HPDE6-E6E7 (cell line): ENCODE data around the gene TM4SF4.

Experiments
- DNase-seq: peaks from one replicate; pipeline ENCODE4 v3.0.0; 2011; ENCODE audit warnings: missing footprints; ENCODE audit errors: extremely low spot score

TM4SF4 gene

GRCh38 chr3:149548669-149549065 lies 74.2 kb downstream of the TM4SF4 start:
- DNase-seq: no peak

GRCh38 chr3:149551500-149551899 lies 77.0 kb downstream of the TM4SF4 start:
- DNase-seq: no peak

- no peak for DNase-seq
These were observed 78.2 kb downstream of the TM4SF4 start for GRCh38 chr3:149552700-149553099.
